ENCODE measurements around the gene MYO16.

MYO16 gene

GRCh38 chr13:109198585-109198984 is 569.2 kb downstream of the MYO16 start:
- no peaks in the 10 kb centered on the region for H3K27me3 ChIP-seq (ENCODE audit: control insufficient read depth, insufficient read depth, low read length, poor library complexity, severe bottlenecking)
- H3K4me1 ChIP-seq (ENCODE audit: control insufficient read depth, insufficient read depth, low read length): peaks cover 16% of the 10 kb centered on the region
- 95% methylated on average over 2 to 3 of the region's 3 CpGs for WGBS, 2 experiments
- H3K27ac ChIP-seq (ENCODE audit: insufficient read depth, low read depth, low read length, poor library complexity, severe bottlenecking): no peak overlapping the region
- H3K9me3 ChIP-seq (ENCODE audit: control insufficient read depth, low read length): no peaks in the 10 kb centered on the region
- H3K4me3 ChIP-seq (ENCODE audit: insufficient read depth, low read depth, low read length): no peak overlapping the region
- H3K36me3 ChIP-seq (ENCODE audit: control insufficient read depth, insufficient read depth, low read length): no peaks in the 10 kb centered on the region

- no peaks in the 10 kb centered on the region for H3K9me3 ChIP-seq (ENCODE audit: control insufficient read depth, low read length)
- no peaks in the 10 kb centered on the region for H3K27me3 ChIP-seq (ENCODE audit: control insufficient read depth, insufficient read depth, low read length, poor library complexity, severe bottlenecking)
- no peak overlapping the region for H3K4me3 ChIP-seq (ENCODE audit: insufficient read depth, low read depth, low read length)
- peaks cover 16% of the 10 kb centered on the region for H3K4me1 ChIP-seq (ENCODE audit: control insufficient read depth, insufficient read depth, low read length)
- no peaks in the 10 kb centered on the region for H3K36me3 ChIP-seq (ENCODE audit: control insufficient read depth, insufficient read depth, low read length)
- 61 to 85% methylated on average over 2 to 4 of the region's 4 CpGs for WGBS, 2 experiments
- H3K27ac ChIP-seq (ENCODE audit: insufficient read depth, low read depth, low read length, poor library complexity, severe bottlenecking): no peak overlapping the region
Observed at GRCh38 chr13:109199280-109199679, 569.9 kb downstream of the MYO16 start.

GRCh38 chr13:109200556-109200955 is 571.1 kb downstream of the MYO16 start:
- no peaks in the 10 kb centered on the region for H3K9me3 ChIP-seq (ENCODE audit: control insufficient read depth, low read length)
- H3K36me3 ChIP-seq (ENCODE audit: control insufficient read depth, insufficient read depth, low read length): no peaks in the 10 kb centered on the region
- H3K4me1 ChIP-seq (ENCODE audit: control insufficient read depth, insufficient read depth, low read length): peaks cover 16% of the 10 kb centered on the region
- no peak overlapping the region for H3K27ac ChIP-seq (ENCODE audit: insufficient read depth, low read depth, low read length, poor library complexity, severe bottlenecking)
- H3K27me3 ChIP-seq (ENCODE audit: control insufficient read depth, insufficient read depth, low read length, poor library complexity, severe bottlenecking): no peaks in the 10 kb centered on the region
- H3K4me3 ChIP-seq (ENCODE audit: insufficient read depth, low read depth, low read length): no peak overlapping the region
- WGBS, 2 experiments: 22 to 38% methylated on average over 1 of the region's 1 CpG

DNA sequence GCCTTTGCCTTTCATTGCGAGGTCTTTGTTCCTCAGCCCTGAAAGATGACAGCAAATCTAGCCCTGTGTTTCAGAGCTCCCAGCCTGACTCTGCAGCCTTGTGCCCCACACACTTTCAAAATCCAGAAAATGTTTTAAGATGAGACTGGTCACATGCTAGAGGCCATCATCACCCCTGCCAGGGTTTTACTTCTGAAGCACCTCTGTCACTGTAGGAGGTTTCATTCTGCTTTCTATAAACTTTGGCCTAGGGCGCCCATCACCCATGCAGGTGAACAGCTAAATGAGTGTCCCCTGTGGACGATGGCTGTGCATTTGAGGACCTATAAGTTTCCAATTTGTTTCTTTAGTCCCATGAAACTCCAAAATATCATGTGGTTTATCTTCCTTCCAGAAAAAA is 574.2 kb downstream of the MYO16 start:
- Histone ChIP-seq H3K4me1 (ENCODE audit: control insufficient read depth, insufficient read depth, low read length) (peaks cover 6% of the 10 kb centered on the region), H3K27ac (ENCODE audit: insufficient read depth, low read depth, low read length, poor library complexity, severe bottlenecking) (no peak overlapping the region), H3K9me3 (ENCODE audit: control insufficient read depth, low read length) (no peaks in the 10 kb centered on the region), H3K27me3 (ENCODE audit: control insufficient read depth, insufficient read depth, low read length, poor library complexity, severe bottlenecking) (no peaks in the 10 kb centered on the region), H3K36me3 (ENCODE audit: control insufficient read depth, insufficient read depth, low read length) (no peaks in the 10 kb centered on the region), H3K4me3 (ENCODE audit: insufficient read depth, low read depth, low read length) (no peak overlapping the region)
- 88 to 90% methylated on average over 3 of the region's 3 CpGs for WGBS, 2 experiments

DNA sequence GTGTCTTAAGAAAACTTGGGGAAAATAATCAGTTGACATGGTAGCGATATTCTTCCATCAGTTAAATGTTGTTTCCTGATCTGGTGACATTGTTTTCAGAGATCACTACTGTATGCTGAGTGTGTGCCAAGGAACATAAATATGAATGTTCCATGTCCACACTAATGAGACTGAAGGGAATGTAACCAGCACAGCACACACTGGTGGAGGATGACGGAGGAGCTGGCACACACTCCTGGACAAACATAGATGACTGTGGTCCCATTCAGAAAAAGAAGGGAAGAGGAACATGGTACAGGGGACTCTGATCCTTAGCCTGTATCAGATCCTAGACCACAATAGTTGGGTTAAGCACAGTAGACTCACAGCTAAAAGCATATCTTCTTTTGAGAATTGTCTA is 574.8 kb downstream of the MYO16 start:
- no peak overlapping the region for H3K4me3 ChIP-seq (ENCODE audit: insufficient read depth, low read depth, low read length)
- H3K9me3 ChIP-seq (ENCODE audit: control insufficient read depth, low read length): no peaks in the 10 kb centered on the region
- H3K27me3 ChIP-seq (ENCODE audit: control insufficient read depth, insufficient read depth, low read length, poor library complexity, severe bottlenecking): no peaks in the 10 kb centered on the region
- H3K36me3 ChIP-seq (ENCODE audit: control insufficient read depth, insufficient read depth, low read length): no peaks in the 10 kb centered on the region
- no peak overlapping the region for H3K27ac ChIP-seq (ENCODE audit: insufficient read depth, low read depth, low read length, poor library complexity, severe bottlenecking)
- H3K4me1 ChIP-seq (ENCODE audit: control insufficient read depth, insufficient read depth, low read length): peaks cover 6% of the 10 kb centered on the region
- WGBS, 2 experiments: 94 to 100% methylated on average over 2 of the region's 2 CpGs

GRCh38 chr13:109204657-109205056 is 575.2 kb downstream of the MYO16 start:
- WGBS, 2 experiments: 91 to 94% methylated on average over 4 of the region's 4 CpGs
- H3K4me1 ChIP-seq (ENCODE audit: control insufficient read depth, insufficient read depth, low read length): peaks cover 6% of the 10 kb centered on the region
- no peak overlapping the region for H3K27ac ChIP-seq (ENCODE audit: insufficient read depth, low read depth, low read length, poor library complexity, severe bottlenecking)
- no peaks in the 10 kb centered on the region for H3K27me3 ChIP-seq (ENCODE audit: control insufficient read depth, insufficient read depth, low read length, poor library complexity, severe bottlenecking)
- no peaks in the 10 kb centered on the region for H3K9me3 ChIP-seq (ENCODE audit: control insufficient read depth, low read length)
- H3K36me3 ChIP-seq (ENCODE audit: control insufficient read depth, insufficient read depth, low read length): no peaks in the 10 kb centered on the region
- H3K4me3 ChIP-seq (ENCODE audit: insufficient read depth, low read depth, low read length): no peak overlapping the region

GRCh38 chr13:109205315-109205714 is 575.9 kb downstream of the MYO16 start:
- Histone ChIP-seq H3K4me3 (ENCODE audit: insufficient read depth, low read depth, low read length) (no peak overlapping the region), H3K27ac (ENCODE audit: insufficient read depth, low read depth, low read length, poor library complexity, severe bottlenecking) (no peak overlapping the region)
- WGBS, 2 experiments: 82 to 88% methylated on average over 2 of the region's 2 CpGs

DNA sequence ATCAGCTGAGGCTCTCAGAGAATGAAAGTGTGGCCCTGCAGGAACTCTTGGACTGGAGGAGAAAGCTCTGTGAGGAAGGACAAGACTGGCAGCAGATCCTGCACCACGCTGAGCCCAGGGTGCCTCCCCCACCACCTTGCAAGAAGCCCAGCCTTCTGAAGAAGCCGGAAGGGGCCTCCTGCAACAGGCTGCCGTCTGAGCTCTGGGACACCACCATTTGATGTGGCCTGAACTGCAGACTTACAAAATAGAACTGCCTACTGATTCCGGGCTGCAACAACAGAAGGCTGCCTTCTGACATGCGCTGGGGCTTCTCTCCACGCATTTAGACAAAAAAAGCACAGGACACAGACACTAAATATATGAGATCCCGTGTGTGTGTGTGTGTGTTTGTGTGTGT is 577.2 kb downstream of the MYO16 start:
- WGBS, 2 experiments: 83 to 84% methylated on average over 5 to 7 of the region's 7 CpGs

More at GRCh38 chr13:109205315-109205714, 575.9 kb downstream of the MYO16 start:
- Histone ChIP-seq H3K4me1 (ENCODE audit: control insufficient read depth, insufficient read depth, low read length) (peaks cover 6% of the 10 kb centered on the region), H3K9me3 (ENCODE audit: control insufficient read depth, low read length) (no peaks in the 10 kb centered on the region), H3K36me3 (ENCODE audit: control insufficient read depth, insufficient read depth, low read length) (no peaks in the 10 kb centered on the region), H3K27me3 (ENCODE audit: control insufficient read depth, insufficient read depth, low read length, poor library complexity, severe bottlenecking) (no peaks in the 10 kb centered on the region)

GRCh38 chr13:109207622-109208021 is 578.2 kb downstream of the MYO16 start:
- 95% methylated on average over 12 of the region's 12 CpGs for WGBS, 2 experiments
- Histone ChIP-seq H3K27ac (ENCODE audit: insufficient read depth, low read depth, low read length, poor library complexity, severe bottlenecking) (no peak overlapping the region), H3K9me3 (ENCODE audit: control insufficient read depth, low read length) (no peaks in the 10 kb centered on the region), H3K4me1 (ENCODE audit: control insufficient read depth, insufficient read depth, low read length) (peaks cover 12% of the 10 kb centered on the region), H3K27me3 (ENCODE audit: control insufficient read depth, insufficient read depth, low read length, poor library complexity, severe bottlenecking) (no peaks in the 10 kb centered on the region), H3K36me3 (ENCODE audit: control insufficient read depth, insufficient read depth, low read length) (no peaks in the 10 kb centered on the region), H3K4me3 (ENCODE audit: insufficient read depth, low read depth, low read length) (no peak overlapping the region)

More for the DNA sequence above, 577.2 kb downstream of the MYO16 start:
- H3K36me3 ChIP-seq (ENCODE audit: control insufficient read depth, insufficient read depth, low read length): no peaks in the 10 kb centered on the region
- peaks cover 12% of the 10 kb centered on the region for H3K4me1 ChIP-seq (ENCODE audit: control insufficient read depth, insufficient read depth, low read length)
- no peak overlapping the region for H3K4me3 ChIP-seq (ENCODE audit: insufficient read depth, low read depth, low read length)
- H3K27me3 ChIP-seq (ENCODE audit: control insufficient read depth, insufficient read depth, low read length, poor library complexity, severe bottlenecking): no peaks in the 10 kb centered on the region
- H3K9me3 ChIP-seq (ENCODE audit: control insufficient read depth, low read length): no peaks in the 10 kb centered on the region
- no peak overlapping the region for H3K27ac ChIP-seq (ENCODE audit: insufficient read depth, low read depth, low read length, poor library complexity, severe bottlenecking)

DNA sequence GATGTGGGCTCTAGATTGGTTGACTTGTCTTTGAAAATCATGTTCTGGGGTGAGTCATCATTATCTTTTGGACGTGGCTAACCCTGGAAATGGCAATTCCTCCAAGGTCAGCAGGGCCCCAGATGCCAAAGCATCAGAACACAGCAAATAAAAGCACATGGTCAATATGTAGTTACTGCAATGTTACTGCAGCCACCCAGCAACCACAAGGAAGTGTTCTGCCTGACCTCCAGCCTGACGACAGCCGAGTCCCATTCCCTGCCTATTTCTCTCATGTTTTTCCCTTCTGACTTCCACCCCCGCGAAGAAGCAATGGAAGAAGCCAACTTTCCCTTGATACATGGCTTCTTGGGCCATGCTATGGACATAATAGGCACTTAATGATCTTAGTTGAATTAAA is 579.1 kb downstream of the MYO16 start:
- H3K27me3 ChIP-seq (ENCODE audit: control insufficient read depth, insufficient read depth, low read length, poor library complexity, severe bottlenecking): no peaks in the 10 kb centered on the region
- H3K9me3 ChIP-seq (ENCODE audit: control insufficient read depth, low read length): no peaks in the 10 kb centered on the region
- WGBS, 2 experiments: 94 to 96% methylated on average over 5 of the region's 5 CpGs
- no peak overlapping the region for H3K4me3 ChIP-seq (ENCODE audit: insufficient read depth, low read depth, low read length)
- H3K4me1 ChIP-seq (ENCODE audit: control insufficient read depth, insufficient read depth, low read length): peaks cover 12% of the 10 kb centered on the region
- H3K36me3 ChIP-seq (ENCODE audit: control insufficient read depth, insufficient read depth, low read length): no peaks in the 10 kb centered on the region
- H3K27ac ChIP-seq (ENCODE audit: insufficient read depth, low read depth, low read length, poor library complexity, severe bottlenecking): no peak overlapping the region

DNA sequence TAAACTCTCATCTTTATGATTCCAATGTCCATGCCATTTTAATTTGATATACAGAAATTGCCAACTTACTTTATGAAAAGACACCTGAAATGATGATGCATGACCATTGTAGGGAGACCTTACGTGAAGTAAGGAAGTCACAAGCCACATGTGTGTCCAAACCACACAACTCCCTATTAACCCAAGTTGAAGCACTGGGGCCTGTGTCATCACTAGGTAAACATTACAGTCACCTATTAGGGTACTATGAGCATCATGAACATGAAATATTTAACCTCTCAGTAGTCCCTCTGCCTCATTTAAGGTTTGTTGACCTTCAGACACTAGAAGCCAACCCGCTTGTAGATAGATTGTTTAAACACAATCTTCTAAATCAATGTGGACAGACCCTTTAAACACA is 580.1 kb downstream of the MYO16 start:
- Histone ChIP-seq H3K27ac (ENCODE audit: insufficient read depth, low read depth, low read length, poor library complexity, severe bottlenecking) (no peak overlapping the region), H3K9me3 (ENCODE audit: control insufficient read depth, low read length) (no peaks in the 10 kb centered on the region), H3K4me1 (ENCODE audit: control insufficient read depth, insufficient read depth, low read length) (peaks cover 12% of the 10 kb centered on the region), H3K4me3 (ENCODE audit: insufficient read depth, low read depth, low read length) (no peak overlapping the region), H3K27me3 (ENCODE audit: control insufficient read depth, insufficient read depth, low read length, poor library complexity, severe bottlenecking) (no peaks in the 10 kb centered on the region), H3K36me3 (ENCODE audit: control insufficient read depth, insufficient read depth, low read length) (no peaks in the 10 kb centered on the region)
- WGBS, 2 experiments: 100% methylated on average over 2 of the region's 2 CpGs

Measured in ectodermal cell (in vitro differentiated cells).